Loucy (cell line): ENCODE measurements around the gene RNF169.

Source experiments
- CTCF ChIP-seq: fragments of 200-600 bp; sonication (generic); conservative IDR thresholded peaks from 2 replicates; pipeline ENCODE4 v1.5.1; 2014; ENCODE audit warnings: mild to moderate bottlenecking, antibody characterized with exemption, low read length
- EZH2phosphoT487 ChIP-seq: fragments of 200-600 bp; IDR thresholded peaks from 2 replicates; pipeline ENCODE4 v1.6.1; 2018; ENCODE audit warnings: antibody characterized with exemption, mild to moderate bottlenecking, moderate library complexity, borderline replicate concordance

GRCh38 chr11:74791333-74792100 lies 42.9 kb downstream of the RNF169 start:
- no peak for TF ChIP-seq CTCF
- TF ChIP-seq EZH2phosphoT487, result no peak
